ENCODE measurements around the gene S100A14.
A peak's percentile ranks its signal among the peaks of the same experiment; 100 is the strongest.
"Not testable (repeated sequence)": the region's sequence is repeated elsewhere in the genome, so short reads cannot be mapped to it uniquely, and the experiment has no call there.

Gene S100A14

GRCh38 chr1:153640213-153640612 is 24.1 kb upstream of the S100A14 start:
- peaks cover 0 to 51% (median 35%) of the 10 kb centered on the region in 5 donors for H3K4me1 ChIP-seq (ENCODE audit: control insufficient read depth in 5 of 5, insufficient read depth in 5 of 5, low read length in 5 of 5)
- not testable (repeated sequence) for H3K4me3 ChIP-seq (ENCODE audit: low read depth in 1 of 5, low read length in 5 of 5); H3K9ac ChIP-seq (ENCODE audit: low read length in 5 of 5); H3K27ac ChIP-seq (ENCODE audit: low read depth, low read length); H3K27me3 ChIP-seq (ENCODE audit: control insufficient read depth in 5 of 5, insufficient read depth in 4 of 5, low read length in 5 of 5); H3K9me3 ChIP-seq (ENCODE audit: control insufficient read depth in 5 of 5, low read length in 5 of 5)
- H3K36me3 ChIP-seq (ENCODE audit: control insufficient read depth in 5 of 5, insufficient read depth in 5 of 5, low read length in 5 of 5) = peaks cover 51 to 92% (median 83%) of the 10 kb centered on the region in 5 donors

- H3K4me1 ChIP-seq (ENCODE audit: control insufficient read depth in 5 of 5, insufficient read depth in 5 of 5, low read length in 5 of 5) = peaks cover 0 to 53% (median 39%) of the 10 kb centered on the region in 5 donors
These were observed 23.2 kb upstream of the S100A14 start for GRCh38 chr1:153639280-153639679.

GRCh38 chr1:153638261-153638660 is 22.1 kb upstream of the S100A14 start:
- Histone ChIP-seq H3K36me3 (ENCODE audit: control insufficient read depth in 5 of 5, insufficient read depth in 5 of 5, low read length in 5 of 5) (peaks cover 35 to 73% (median 67%) of the 10 kb centered on the region in 5 donors), H3K27ac (ENCODE audit: low read depth, low read length) (no peak overlapping the region), H3K27me3 (ENCODE audit: control insufficient read depth in 5 of 5, insufficient read depth in 4 of 5, low read length in 5 of 5) (no peaks in the 10 kb centered on the region), H3K9ac (ENCODE audit: low read length in 5 of 5) (peak overlapping the region in 1 of 5 donors; percentile 13), H3K9me3 (ENCODE audit: control insufficient read depth in 5 of 5, low read length in 5 of 5) (no peaks in the 10 kb centered on the region), H3K4me1 (ENCODE audit: control insufficient read depth in 5 of 5, insufficient read depth in 5 of 5, low read length in 5 of 5) (peaks cover under 1 to 46% (median 34%) of the 10 kb centered on the region in 5 donors), H3K4me3 (ENCODE audit: low read depth in 1 of 5, low read length in 5 of 5) (no peak overlapping the region)

More at GRCh38 chr1:153639280-153639679, 23.2 kb upstream of the S100A14 start:
- Histone ChIP-seq H3K27ac (ENCODE audit: low read depth, low read length) (no peak overlapping the region), H3K4me3 (ENCODE audit: low read depth in 1 of 5, low read length in 5 of 5) (no peak overlapping the region), H3K9me3 (ENCODE audit: control insufficient read depth in 5 of 5, low read length in 5 of 5) (no peaks in the 10 kb centered on the region), H3K27me3 (ENCODE audit: control insufficient read depth in 5 of 5, insufficient read depth in 4 of 5, low read length in 5 of 5) (no peaks in the 10 kb centered on the region), H3K36me3 (ENCODE audit: control insufficient read depth in 5 of 5, insufficient read depth in 5 of 5, low read length in 5 of 5) (peaks cover 45 to 84% (median 77%) of the 10 kb centered on the region in 5 donors), H3K9ac (ENCODE audit: low read length in 5 of 5) (no peak overlapping the region)

GRCh38 chr1:153636312-153636711 is 20.2 kb upstream of the S100A14 start:
- Histone ChIP-seq H3K9ac (ENCODE audit: low read length in 5 of 5) (no peak overlapping the region), H3K4me1 (ENCODE audit: control insufficient read depth in 5 of 5, insufficient read depth in 5 of 5, low read length in 5 of 5) (peaks cover 3 to 46% (median 44%) of the 10 kb centered on the region in 5 donors), H3K27me3 (ENCODE audit: control insufficient read depth in 5 of 5, insufficient read depth in 4 of 5, low read length in 5 of 5) (no peaks in the 10 kb centered on the region), H3K27ac (ENCODE audit: low read depth, low read length) (peak overlapping the region; percentile 100), H3K36me3 (ENCODE audit: control insufficient read depth in 5 of 5, insufficient read depth in 5 of 5, low read length in 5 of 5) (peaks cover 20 to 54% (median 47%) of the 10 kb centered on the region in 5 donors), H3K9me3 (ENCODE audit: control insufficient read depth in 5 of 5, low read length in 5 of 5) (no peaks in the 10 kb centered on the region), H3K4me3 (ENCODE audit: low read depth in 1 of 5, low read length in 5 of 5) (no peak overlapping the region)

GRCh38 chr1:153635872-153636271 is 19.7 kb upstream of the S100A14 start:
- Histone ChIP-seq H3K27me3 (ENCODE audit: control insufficient read depth in 5 of 5, insufficient read depth in 4 of 5, low read length in 5 of 5) (no peaks in the 10 kb centered on the region), H3K4me3 (ENCODE audit: low read depth in 1 of 5, low read length in 5 of 5) (peak overlapping the region in 1 of 5 donors; percentile 7), H3K9ac (ENCODE audit: low read length in 5 of 5) (no peak overlapping the region), H3K9me3 (ENCODE audit: control insufficient read depth in 5 of 5, low read length in 5 of 5) (no peaks in the 10 kb centered on the region), H3K36me3 (ENCODE audit: control insufficient read depth in 5 of 5, insufficient read depth in 5 of 5, low read length in 5 of 5) (peaks cover 15 to 50% (median 43%) of the 10 kb centered on the region in 5 donors), H3K4me1 (ENCODE audit: control insufficient read depth in 5 of 5, insufficient read depth in 5 of 5, low read length in 5 of 5) (peaks cover 3 to 46% (median 44%) of the 10 kb centered on the region in 5 donors), H3K27ac (ENCODE audit: low read depth, low read length) (peak overlapping the region; percentile 100)

GRCh38 chr1:153633754-153634665 is 17.9 kb upstream of the S100A14 start, which contains the start of gene CHTOP:
Gene CHTOP (plus strand): TSS chr1:153634066. CDS start chr1:153636589, 2,523 bp downstream.
- Histone ChIP-seq H3K4me1 (ENCODE audit: control insufficient read depth in 5 of 5, insufficient read depth in 5 of 5, low read length in 5 of 5) (peaks cover 3 to 60% (median 58%) of the 10 kb centered on the region in 5 donors), H3K4me3 (ENCODE audit: low read depth in 1 of 5, low read length in 5 of 5) (peak within 1 kb of the TSS; percentile 85 to 97 (median 95)), H3K27me3 (ENCODE audit: control insufficient read depth in 5 of 5, insufficient read depth in 4 of 5, low read length in 5 of 5) (no peaks in the 10 kb centered on the region), H3K27ac (ENCODE audit: low read depth, low read length) (peak within 1 kb of the TSS; percentile 100), H3K36me3 (ENCODE audit: control insufficient read depth in 5 of 5, insufficient read depth in 5 of 5, low read length in 5 of 5) (peaks cover 9 to 31% (median 24%) of the 10 kb centered on the region in 5 donors), H3K9ac (ENCODE audit: low read length in 5 of 5) (peak within 1 kb of the TSS; percentile 96 to 100 (median 100)), H3K9me3 (ENCODE audit: control insufficient read depth in 5 of 5, low read length in 5 of 5) (no peaks in the 10 kb centered on the region)

GRCh38 chr1:153633161-153633753 is 17.1 kb upstream of the S100A14 start:
- Histone ChIP-seq H3K27ac (ENCODE audit: low read depth, low read length) (peak overlapping the region; percentile 100), H3K4me1 (ENCODE audit: control insufficient read depth in 5 of 5, insufficient read depth in 5 of 5, low read length in 5 of 5) (peaks cover 3 to 67% (median 54%) of the 10 kb centered on the region in 5 donors), H3K9me3 (ENCODE audit: control insufficient read depth in 5 of 5, low read length in 5 of 5) (no peaks in the 10 kb centered on the region), H3K4me3 (ENCODE audit: low read depth in 1 of 5, low read length in 5 of 5) (peak overlapping the region; percentile 48 to 95 (median 67)), H3K9ac (ENCODE audit: low read length in 5 of 5) (peak overlapping the region in 3 of 5 donors; percentile 11 to 100 (median 100)), H3K36me3 (ENCODE audit: control insufficient read depth in 5 of 5, insufficient read depth in 5 of 5, low read length in 5 of 5) (peaks cover 9 to 23% (median 18%) of the 10 kb centered on the region in 5 donors), H3K27me3 (ENCODE audit: control insufficient read depth in 5 of 5, insufficient read depth in 4 of 5, low read length in 5 of 5) (no peaks in the 10 kb centered on the region)

- Histone ChIP-seq H3K36me3 (ENCODE audit: control insufficient read depth in 5 of 5, insufficient read depth in 5 of 5, low read length in 5 of 5) (peaks cover 0 to 5% (median under 1%) of the 10 kb centered on the region in 5 donors), H3K9me3 (ENCODE audit: control insufficient read depth in 5 of 5, low read length in 5 of 5) (no peaks in the 10 kb centered on the region), H3K9ac (ENCODE audit: low read length in 5 of 5) (peak overlapping the region in 1 of 5 donors; percentile 20), H3K4me3 (ENCODE audit: low read depth in 1 of 5, low read length in 5 of 5) (no peak overlapping the region), H3K27me3 (ENCODE audit: control insufficient read depth in 5 of 5, insufficient read depth in 4 of 5, low read length in 5 of 5) (no peaks in the 10 kb centered on the region), H3K27ac (ENCODE audit: low read depth, low read length) (no peak overlapping the region), H3K4me1 (ENCODE audit: control insufficient read depth in 5 of 5, insufficient read depth in 5 of 5, low read length in 5 of 5) (peaks cover 5 to 73% (median 53%) of the 10 kb centered on the region in 5 donors)
These were observed 15.2 kb upstream of the S100A14 start for GRCh38 chr1:153631047-153632022.

GRCh38 chr1:153630384-153630783 is 14.3 kb upstream of the S100A14 start:
- Histone ChIP-seq H3K27ac (ENCODE audit: low read depth, low read length) (peak overlapping the region; percentile 44), H3K36me3 (ENCODE audit: control insufficient read depth in 5 of 5, insufficient read depth in 5 of 5, low read length in 5 of 5) (peaks cover 0 to 2% (median 1%) of the 10 kb centered on the region in 5 donors), H3K27me3 (ENCODE audit: control insufficient read depth in 5 of 5, insufficient read depth in 4 of 5, low read length in 5 of 5) (no peaks in the 10 kb centered on the region), H3K4me3 (ENCODE audit: low read depth in 1 of 5, low read length in 5 of 5) (no peak overlapping the region), H3K9me3 (ENCODE audit: control insufficient read depth in 5 of 5, low read length in 5 of 5) (no peaks in the 10 kb centered on the region), H3K9ac (ENCODE audit: low read length in 5 of 5) (peak overlapping the region in 1 of 5 donors; percentile 35), H3K4me1 (ENCODE audit: control insufficient read depth in 5 of 5, insufficient read depth in 5 of 5, low read length in 5 of 5) (peaks cover 8 to 73% (median 54%) of the 10 kb centered on the region in 5 donors)
